GM12872 (cell line): ENCODE data around the gene PPCDC.

Experiments
- TF ChIP-seq, protein P1 (sequence below): IDR thresholded peaks from 3 replicates; pipeline ENCODE4 v1.5.1; 2011; ENCODE audit warnings: low read depth, mild to moderate bottlenecking, low read length, moderate library complexity; ENCODE audit not compliant: insufficient read depth

PPCDC gene

DNA sequence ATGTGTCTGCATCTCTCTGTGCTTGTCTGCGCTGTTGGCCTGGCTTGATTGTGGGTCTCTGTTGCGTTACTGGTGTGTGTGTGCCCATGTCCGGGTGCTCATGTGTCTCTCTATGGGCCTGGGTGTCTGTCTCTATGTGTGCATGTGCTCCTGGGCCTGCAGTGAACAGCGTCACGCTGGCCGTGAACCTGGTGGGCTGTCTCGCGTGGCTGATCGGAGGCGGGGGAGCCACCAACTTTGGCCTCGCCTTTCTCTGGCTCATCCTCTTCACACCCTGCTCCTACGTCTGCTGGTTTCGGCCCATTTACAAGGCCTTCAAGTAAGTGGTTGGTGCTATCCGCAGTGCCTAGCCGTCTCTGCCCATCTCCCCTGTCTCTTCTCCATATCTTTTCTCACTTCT lies 7.0 kb upstream of the PPCDC start:
- TF ChIP-seq, protein P1, sequence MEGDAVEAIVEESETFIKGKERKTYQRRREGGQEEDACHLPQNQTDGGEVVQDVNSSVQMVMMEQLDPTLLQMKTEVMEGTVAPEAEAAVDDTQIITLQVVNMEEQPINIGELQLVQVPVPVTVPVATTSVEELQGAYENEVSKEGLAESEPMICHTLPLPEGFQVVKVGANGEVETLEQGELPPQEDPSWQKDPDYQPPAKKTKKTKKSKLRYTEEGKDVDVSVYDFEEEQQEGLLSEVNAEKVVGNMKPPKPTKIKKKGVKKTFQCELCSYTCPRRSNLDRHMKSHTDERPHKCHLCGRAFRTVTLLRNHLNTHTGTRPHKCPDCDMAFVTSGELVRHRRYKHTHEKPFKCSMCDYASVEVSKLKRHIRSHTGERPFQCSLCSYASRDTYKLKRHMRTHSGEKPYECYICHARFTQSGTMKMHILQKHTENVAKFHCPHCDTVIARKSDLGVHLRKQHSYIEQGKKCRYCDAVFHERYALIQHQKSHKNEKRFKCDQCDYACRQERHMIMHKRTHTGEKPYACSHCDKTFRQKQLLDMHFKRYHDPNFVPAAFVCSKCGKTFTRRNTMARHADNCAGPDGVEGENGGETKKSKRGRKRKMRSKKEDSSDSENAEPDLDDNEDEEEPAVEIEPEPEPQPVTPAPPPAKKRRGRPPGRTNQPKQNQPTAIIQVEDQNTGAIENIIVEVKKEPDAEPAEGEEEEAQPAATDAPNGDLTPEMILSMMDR = no peak

GRCh38 chr15:75019916-75020315 lies 3.5 kb upstream of the PPCDC start:
- TF ChIP-seq, protein P1 = no peak

DNA sequence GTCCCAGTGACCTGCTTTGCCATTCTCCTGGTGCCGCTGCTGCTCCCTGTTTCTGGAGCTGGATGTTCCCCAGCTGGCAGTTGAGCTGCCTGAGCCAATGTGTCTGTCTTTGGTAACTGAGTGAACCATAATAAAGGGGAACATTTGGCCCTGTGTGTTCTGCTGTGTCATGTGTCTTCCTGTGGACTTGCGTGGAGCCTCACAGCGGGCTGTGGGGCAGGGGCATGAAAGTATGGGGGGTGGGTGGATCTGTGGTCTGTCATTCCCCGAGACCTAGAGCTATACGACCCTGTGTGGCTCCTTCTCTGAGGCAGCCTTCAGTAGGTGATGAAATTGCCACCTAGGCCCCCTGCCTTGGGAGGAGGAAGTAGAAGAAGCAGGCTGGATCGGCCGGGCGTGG lies 2.0 kb upstream of the PPCDC start:
- TF ChIP-seq, protein P1 = no peak

GRCh38 chr15:75022783-75023180 lies 608 bp upstream of the PPCDC start:
- TF ChIP-seq, protein P1 = no peak

DNA sequence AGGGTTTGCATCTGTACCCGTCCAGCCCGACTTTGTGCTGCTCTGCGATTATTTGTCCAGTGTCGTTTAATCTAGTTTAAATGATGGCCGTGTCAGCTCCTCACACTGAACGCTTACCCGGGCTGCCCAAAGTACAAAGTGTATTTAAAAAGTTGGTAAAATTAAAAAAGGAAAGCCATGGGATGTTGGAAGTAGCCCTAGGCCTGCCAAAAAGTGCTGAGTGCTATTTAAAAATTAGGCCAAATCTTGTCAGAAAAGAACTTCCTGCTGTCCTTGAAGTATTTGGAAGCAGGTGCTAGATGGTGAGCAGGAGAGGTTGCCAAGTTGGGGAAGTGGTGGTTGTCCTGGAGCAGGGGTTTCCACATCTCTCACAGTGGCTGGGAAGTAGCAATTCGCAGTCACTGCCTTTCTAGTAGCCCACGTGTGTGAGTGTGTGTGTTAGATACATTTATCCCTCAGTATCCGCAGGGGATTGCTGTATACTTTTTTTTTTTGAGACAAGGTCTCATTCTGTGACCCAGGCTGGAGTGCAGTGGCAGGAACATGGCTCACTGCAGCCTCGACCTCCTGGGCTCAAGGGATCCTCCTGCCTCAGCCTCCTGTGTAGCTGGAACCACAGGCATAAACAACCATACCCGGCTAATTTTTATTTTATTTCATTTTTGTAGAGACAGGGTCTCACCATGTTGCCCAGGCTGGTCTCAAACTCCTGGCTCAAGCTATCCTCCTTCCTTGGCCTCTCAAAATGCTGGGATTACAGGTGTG lies 664 bp downstream of the PPCDC start:
- TF ChIP-seq, protein P1 = no peak

DNA sequence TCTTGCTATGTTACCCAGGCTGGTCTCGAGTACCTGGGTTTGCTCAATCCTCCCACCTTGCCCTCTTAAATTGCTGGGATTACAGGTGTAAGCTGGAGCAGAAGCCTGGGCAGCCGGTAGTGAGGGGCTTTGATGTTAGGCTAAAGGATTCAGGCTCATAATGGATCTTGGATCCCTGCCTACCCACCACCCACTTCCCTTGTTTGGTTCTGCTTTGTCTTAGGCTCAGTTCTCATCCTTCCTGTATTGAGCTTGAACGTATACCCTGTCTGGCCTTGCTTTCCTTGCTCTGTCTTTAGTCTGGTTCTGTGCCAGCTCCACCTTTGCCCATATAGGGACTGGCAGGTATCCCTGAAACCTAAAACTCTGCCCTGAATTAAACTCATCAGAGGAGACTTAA lies 1.7 kb downstream of the PPCDC start:
- TF ChIP-seq, protein P1 = no peak

DNA sequence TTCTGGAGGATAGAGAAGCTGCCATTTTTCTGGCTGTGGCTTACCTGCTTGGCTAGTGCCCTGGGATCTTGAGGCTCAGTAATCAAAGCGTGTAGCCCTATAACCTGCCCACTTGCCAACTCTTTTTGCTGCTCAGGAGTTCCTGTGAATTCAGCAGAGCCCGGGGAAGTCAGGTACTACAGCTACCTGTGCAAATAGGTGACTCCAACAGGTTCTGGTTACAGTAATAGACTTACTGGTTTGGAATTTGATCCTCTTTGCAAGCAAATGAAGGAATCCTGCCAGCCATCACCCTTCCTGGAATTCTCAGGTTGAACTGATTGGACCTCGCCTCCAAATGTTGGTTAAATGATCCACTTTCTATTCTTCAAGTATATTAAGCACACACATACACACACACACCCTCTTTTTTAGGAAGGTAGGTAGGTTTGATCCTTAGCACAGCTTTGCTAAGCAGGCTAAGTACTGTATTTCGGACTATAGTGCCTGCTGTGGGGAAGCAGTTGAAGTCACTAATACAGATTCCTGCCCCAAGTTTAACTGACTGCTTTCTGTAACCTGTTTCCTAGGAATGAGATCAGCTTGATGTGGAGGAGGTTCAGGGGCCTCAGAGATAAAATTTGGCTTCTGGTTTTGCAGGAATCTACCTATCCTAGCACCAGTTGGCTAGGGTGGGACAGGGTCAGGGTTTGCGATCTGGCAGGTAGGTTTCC lies 2.3 kb downstream of the PPCDC start:
- TF ChIP-seq, protein P1 = no peak
